Fibroblast of skin of left quadriceps (primary cell): ENCODE data around the gene RTL1.

Experiments
- DNase-seq, 2 experiments: peaks; one replicate each; pipeline ENCODE4 v3.0.0-alpha.2; 2013; ENCODE audit warnings: low read depth in 2 of 2

RTL1 gene

DNA sequence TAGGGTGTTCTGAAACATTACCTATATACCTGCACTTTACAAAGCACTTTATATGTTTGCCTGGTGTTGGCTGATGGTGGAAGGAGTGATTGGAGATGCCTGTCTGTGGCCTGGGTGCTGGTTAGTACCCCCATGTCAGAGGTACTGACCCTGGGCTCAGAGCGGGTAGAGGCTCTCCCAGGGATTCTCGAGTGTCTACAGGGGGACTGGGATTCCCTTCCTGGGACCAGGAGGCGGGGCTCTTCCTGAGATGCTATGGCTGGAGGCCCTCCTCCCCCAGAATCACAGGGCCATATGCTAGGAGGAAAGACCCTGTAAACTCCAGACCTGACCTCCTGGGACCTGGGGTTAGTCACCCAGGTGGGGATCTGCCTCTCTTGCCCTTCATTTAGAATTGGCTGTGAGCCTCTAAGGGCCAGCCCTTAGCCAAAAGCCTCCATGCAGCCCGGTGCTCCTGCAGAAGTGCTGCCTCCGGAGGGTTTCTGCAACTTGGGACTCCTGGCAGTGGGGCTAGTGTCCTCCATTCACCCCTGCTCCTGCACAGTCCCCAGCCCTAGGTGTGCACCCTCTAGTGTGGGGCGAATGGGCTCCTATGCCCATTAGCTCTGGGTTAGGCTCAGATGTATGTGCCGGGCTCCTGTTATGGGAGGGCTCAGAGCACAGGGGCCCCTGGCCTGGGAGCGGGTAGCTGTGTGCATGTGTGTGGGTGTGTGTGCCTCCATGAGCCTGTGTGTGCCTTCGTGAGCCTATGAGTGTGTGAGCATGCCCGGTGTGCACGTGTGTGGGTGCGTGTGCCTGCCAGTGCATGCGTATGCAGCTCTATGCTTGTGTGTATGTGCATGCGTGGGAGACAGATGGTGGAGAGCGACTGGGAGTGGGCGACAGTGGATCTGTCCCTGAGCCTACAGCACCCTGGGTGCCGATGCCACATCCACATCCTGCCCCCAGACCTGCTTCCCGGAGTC is 36.6 kb downstream of the RTL1 start:
- DNase-seq = no peak

DNA sequence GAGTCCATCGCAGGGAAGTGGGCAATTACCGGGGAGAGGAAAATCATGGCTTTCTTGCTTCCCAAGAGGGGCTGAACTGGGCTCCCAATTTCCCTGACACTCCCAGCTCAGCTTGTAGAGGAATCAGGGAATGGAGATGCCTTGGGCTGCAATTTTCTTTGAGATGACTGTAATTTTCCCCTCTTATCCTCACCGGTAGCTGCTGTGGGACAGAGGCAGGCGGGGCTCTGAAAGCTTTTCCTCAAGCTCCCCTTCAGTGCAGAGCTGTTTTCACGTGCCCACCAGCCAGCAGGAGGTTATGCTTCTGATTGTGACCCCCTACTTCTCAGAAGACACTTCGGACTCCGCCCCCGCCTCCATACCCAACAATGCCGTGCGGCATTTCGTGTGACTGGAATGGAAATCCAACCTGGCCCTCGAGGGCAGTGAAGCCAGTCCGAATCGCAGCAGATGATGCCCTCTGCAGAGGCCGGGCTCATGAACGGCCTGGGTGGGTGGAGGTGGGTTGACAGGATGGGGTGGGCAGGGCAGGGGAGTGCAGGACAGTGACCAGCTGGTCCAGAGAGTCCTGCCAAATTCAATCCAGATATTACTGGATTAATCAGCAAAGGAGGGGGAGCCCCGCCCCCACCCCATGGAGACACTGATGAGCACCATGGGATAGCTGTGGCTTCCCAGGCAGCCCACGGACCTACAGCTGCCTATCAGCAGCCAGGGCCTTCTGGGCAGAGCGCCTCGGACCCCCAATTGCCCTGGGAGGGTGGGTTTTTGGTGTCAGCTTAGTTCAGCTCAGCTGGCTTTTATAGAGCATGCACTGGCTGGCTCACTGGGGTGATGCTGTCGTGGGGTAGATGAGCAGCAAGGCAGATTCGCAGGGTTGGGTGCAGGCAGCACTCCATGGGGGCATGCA is 37.6 kb downstream of the RTL1 start:
- no peak for DNase-seq

DNA sequence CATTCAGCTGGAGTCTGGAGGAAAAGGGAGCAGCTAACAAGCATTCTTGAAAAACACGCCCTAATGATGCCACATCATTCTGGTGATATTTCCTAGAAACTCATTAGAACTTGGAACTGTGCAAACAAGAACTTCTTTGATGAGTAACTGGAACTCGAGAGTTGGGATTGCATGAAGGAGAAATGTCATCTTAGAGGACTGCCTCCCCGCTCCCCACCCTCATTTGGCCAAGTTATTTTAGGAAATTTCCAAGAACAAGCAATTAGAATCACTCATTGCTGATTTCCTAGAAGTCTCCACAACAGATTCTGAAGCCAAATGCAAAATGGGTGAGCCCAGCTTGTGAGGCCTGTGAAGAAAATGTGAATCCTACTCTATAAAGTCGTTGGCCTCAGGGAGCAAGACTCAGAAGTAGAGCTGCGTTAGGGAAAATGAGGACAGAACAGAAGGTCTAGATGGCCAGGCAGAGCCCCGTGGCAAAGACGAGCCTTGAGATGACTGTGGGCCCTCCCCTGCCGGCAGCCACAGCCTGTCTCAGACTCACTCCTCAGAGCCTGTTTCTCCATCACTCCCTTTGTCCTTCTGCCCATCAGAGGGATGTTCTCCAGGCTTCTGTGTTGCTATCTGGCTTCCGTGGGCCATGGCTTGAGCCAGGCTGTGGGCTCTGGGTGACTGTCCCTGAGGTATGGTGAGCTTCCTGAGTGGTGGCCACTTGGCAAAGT is 38.4 kb downstream of the RTL1 start:
- no peak for DNase-seq

DNA sequence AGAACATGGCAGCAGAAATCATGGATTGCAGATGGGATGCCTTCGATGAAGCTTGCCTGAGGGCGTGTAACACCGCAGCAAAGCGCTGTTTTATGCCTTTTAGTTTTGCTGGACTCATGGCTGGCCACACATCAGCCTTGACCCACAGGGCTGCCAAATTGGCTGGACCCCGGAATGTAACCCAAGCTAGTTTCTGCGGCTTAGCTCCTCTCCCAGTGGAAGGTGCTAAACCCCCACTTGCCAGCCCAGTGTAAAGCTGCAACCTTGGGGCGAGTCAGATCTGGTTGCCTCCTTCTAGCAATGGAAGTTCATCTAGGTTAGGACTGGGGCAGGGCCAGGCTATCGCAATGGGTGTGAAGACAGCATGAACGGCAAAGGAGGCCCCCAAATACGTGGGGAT is 39.3 kb downstream of the RTL1 start:
- DNase-seq = no peak

DNA sequence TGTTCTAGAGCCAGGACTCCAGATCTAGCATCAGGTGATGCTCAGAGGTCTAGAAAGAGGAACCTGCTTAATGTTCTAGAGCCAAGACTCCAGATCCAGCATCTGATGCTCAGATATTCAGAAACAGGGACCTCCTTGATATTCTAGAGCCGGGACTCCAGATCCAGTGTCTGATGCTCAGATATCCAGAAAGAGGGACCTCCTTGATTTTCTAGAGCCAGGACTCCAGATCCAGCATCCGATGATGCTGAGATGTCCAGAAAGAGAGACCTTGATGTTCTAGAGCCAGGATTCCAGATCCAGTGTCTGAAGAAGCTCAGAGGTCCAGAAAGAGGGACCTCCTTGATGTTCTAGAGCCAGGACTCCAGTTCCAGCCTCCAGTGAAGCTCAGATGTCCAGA is 40.7 kb downstream of the RTL1 start:
- DNase-seq = no peak

DNA sequence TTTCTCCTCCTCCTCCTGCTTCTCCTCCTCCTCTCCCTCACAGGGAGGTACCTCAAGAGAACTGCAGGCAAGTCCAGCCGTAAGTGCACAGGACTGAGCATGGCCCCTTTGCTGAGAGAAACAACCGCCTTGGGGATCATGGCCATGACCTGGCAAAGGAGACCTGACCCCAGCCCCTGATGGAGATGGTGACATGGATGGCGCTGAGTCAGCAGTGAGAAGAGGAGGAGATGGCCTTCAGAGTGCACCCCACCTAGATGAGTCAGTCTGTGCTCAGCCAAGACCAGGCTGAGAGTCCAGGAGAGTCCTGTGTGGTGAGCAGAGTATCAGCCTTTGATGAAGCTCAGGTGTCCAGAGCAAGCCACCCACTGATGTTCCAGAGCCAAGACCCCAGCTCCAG is 41.2 kb downstream of the RTL1 start:
- DNase-seq = no peak

DNA sequence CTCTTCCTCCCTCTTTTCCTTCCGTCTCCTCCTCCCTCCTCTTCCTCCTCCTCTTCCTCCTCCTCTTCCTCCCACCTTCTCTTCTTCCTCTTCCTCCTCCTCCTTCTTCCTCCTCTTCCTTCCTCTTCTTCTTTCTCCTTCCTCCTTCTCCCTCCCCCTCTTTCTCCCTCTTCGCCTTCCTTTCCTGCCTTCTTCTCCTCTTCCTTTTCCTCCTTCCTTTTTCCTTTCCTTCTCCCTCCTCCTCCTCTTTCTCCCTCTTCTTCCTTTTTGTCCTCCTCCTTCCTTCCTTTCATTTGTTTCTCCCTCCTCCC is 41.6 kb downstream of the RTL1 start:
- no peak for DNase-seq

DNA sequence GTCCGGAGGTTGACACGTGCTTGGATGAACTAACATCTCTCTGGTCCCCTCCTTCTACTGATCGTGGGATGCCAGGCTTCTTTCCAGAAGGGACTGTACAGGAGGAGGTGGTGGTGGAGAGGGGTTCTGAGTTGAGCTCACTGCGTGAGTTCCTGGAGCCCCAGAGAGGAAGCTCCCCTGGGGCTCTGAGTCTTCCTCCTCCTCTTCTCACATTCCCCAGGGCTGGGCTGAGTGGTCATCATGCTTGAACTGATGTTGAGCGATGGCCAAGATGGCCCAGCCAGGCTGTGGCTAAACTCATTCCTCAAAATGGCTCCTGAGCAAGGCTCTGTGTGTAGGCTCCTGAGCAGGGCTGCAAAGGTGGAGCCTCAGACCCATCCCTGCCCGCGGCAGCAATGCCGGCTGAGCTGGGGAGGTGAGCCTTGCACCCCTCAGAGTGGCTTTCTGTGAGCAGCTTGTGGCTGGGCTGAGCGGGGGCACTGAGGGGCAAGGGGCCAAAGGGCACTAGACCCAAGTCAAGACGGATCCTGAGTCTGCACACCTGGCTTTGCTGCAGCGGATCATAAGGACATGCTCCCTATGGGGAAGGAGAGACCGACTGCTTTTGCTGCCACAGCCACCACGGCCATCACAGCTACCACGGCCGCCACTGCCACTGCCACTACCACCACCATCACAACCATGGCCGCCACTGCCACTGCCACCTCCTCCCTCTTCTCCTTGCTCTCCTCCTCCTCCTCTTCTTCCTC is 42.2 kb downstream of the RTL1 start:
- DNase-seq = no peak

DNA sequence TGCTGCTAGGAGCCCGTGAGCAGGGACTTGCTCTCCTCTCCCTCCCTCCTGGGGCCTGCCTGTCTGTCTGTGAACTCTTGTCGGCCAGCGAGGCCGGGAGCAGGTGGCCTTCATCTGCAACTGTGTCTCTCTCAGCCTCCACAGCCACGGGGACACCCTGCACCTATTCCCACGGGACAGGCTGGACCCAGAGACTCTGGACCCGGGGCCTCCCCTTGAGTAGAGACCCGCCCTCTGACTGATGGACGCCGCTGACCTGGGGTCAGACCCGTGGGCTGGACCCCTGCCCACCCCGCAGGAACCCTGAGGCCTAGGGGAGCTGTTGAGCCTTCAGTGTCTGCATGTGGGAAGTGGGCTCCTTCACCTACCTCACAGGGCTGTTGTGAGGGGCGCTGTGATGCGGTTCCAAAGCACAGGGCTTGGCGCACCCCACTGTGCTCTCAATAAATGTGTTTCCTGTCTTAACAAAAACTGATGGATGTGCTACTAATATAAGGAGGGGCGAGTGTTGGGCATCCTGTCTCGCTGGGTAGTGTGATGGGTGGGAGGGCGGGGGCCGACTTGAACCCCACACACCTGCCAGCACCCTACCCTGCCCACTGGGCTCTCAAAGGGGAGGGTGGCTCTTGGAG is 42.9 kb downstream of the RTL1 start:
- no peak for DNase-seq

DNA sequence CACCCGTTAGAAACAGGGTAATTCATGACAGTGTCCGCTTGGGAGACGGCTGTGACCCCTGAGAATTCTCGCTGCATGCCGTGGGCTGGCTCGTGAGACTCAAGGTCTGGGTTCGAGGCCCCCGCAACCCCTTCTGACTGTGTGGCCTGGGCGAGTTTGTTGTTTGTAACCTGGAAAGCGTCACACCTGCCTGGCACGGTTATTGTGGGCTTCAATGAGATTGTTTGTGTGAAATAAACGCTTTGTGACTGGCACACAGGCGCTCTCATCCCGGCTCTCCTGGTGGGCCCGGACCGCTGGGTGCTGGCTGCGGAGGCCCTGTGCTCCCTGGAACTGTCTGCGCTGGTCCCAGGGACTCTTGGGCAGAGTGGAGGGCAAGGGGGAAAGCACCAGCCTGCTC is 43.7 kb downstream of the RTL1 start:
- no peak for DNase-seq

DNA sequence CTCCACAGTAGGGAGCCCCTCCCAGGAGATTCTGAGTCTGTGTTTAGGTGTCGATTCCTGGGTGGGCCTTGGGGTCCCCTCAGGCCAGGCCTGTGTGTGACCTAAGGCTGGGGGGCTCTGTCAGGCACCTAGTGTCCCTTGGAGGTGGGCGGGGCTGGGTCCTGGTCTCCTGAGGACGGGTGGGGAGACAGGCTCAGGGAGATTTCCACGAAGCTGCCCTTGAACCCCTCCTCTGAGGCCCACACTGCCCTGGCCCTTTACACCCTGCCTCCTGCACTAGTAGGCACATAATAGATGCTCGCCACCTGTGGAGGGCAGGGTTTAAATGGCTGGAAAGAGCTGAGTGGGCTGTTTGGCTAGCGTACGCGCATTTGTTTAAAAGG is 44.7 kb downstream of the RTL1 start:
- DNase-seq = no peak

DNA sequence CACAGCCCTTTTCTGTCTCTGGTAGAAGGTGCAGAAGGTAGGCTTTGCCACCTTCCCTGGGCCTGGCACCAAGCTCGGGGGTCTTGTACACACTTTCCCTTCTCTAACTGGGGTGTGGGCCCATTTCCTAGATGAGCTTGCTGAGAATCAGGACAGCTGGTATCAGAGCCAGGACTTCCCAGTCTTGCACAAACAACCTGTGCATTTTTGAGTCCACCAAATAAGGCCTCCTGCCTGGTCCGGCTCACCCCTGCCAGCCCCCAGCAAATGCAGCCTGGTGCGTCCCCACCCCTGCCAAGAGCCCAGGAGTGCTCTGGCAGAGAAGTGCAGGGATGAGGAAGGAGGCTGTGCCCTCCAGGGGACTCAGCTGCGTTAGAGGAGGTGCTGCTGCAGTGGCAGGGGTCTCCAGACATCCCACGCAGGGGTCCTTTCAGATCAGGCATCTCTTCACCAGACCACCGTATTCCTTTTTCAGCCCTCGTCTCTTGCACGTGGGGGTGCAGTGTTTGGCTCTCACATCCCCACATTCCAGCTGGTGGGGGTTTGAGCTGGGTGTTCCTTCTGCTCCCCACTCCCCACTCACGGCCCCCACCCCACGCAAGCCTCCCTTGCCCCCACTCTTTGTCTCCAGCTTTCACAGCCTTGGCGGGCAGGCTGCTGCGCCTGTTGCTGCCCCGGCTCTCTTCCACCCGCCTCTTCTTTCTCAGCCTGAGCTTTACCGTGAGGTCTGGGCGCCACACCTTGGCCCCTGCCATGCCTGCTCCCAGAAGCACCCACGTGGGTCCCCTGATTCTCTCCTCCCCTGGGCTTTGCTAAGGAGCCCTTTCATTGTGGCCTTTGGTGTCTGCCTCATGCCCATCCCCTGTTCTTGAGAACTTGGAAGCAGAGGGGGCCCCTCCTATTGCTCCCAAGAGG is 45.3 kb downstream of the RTL1 start:
- no peak for DNase-seq

DNA sequence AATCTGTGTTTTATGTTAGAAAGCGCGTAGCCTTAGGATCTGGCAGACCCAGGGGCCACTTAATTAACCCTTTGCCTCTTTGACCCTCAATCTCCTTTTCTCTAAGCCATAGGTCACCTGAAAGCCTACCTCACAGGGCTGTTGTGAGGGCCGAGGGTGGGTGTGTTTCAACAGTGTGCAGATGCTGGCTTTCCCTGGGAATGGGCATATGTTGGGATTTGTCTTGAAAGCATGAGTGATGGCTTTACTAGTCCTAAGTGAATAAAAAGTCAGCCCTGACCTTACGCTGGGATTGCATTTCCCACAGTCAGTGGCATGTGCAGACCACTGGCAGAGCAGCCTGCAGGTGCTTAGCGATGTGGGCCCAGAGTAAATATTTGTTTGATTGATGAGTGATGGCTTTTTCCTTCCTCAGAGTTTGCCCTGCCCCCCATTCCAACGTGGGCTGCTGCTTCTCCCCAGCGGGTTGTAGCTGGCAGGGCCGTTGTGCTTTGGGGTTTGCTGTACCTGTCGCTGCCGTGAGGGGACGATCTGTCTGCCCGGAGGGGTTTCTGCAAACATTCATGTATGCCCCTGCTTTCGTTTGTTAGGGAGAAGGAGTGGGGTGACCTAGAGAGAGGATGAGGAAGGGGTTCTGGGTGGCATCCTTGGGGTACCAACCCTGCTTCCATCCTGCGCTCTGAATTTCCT is 46.1 kb downstream of the RTL1 start:
- no peak for DNase-seq

DNA sequence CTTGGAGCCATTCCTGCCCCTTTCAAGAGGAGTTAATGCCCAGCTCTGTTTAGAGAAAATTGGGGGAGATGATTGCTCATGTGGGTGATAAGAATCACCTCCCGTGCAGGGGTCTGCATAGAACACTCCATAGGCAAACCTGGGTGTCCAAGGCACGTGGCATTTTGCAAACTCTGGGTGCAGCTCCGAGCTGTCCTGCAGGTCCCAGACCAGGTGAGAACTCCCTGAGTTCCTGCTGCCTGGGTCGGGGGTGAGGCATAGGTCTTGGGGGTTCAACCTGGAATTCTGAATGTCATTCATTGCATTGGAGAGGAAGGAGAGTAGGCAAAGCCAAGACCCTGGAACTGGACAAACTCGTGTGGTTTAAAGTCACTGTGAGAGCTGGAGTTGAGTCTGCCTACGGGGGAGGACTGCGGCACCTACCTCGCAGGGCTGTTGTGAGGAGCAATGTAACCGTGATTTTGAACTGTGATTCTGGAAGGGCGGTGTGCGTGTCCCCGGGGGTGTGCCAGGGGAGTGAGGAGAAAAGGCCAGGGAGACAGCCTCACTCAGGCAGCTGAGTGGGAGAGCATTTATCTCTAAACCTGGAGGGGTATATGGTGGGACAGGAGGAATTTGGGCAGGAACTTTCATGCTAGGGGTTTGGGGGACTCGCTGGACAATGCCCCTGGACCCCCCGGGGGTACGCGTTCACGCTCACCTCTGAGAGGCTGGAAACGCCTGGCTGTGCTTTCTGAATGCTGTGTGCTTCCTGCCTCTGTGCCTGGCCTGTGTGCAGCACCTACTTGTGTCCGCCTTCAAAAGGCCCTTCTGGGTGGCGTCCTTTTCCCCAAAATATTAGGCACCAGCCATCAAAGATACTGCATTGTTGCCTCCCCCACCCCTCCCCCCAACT is 47.2 kb downstream of the RTL1 start:
- no peak for DNase-seq

DNA sequence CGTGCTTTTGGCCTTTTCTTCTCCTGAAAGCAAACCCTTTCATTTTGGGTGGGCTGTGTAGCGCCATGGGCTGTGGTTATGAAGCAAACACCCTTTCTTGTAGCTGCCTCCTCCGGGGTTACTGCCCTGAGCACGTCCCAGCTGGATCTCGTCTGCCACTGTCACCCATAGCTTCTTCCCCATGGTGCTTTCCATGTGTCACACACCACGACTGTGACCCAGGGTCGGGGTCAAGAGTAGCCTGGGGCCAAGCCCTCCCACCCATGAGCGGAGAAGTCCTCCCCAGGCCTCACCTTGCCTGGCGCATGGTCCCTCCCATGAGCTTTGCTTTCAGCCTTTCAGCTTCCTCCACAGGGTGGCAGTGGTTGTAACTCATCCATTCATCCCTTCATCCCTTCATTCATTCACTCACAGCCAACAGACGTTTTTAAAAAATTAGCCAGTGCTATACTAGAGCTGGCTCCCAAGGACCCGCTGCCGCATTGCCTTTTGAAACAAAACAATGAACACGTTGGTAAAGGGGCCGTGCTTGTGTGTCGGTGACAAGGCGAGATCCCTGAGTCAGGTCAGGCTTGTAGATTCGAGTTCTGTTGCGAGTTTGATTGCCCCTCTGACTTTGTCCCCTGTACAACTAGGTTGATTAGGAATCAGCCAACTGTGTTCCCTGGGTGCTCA is 48.1 kb downstream of the RTL1 start:
- DNase-seq = no peak

DNA sequence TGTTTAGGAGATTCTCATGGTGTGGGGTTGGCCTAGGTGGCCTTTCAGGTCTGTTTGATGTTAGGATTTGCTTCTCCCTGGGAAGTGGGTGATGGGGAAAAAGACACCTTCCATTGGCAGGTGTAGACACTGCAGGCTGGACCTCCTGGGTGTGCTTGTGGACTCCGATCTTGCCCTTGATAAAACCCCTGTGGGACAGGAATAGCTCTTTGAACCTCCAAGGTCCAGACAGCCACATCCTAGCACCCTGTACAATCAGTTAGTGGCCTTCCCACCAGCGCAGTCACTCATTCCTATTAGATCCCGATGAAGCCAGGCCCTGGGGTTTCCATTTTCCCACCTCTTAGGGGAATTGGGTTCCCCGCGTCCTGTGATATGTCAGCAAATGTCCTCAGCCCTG is 49.1 kb downstream of the RTL1 start:
- DNase-seq = no peak

DNA sequence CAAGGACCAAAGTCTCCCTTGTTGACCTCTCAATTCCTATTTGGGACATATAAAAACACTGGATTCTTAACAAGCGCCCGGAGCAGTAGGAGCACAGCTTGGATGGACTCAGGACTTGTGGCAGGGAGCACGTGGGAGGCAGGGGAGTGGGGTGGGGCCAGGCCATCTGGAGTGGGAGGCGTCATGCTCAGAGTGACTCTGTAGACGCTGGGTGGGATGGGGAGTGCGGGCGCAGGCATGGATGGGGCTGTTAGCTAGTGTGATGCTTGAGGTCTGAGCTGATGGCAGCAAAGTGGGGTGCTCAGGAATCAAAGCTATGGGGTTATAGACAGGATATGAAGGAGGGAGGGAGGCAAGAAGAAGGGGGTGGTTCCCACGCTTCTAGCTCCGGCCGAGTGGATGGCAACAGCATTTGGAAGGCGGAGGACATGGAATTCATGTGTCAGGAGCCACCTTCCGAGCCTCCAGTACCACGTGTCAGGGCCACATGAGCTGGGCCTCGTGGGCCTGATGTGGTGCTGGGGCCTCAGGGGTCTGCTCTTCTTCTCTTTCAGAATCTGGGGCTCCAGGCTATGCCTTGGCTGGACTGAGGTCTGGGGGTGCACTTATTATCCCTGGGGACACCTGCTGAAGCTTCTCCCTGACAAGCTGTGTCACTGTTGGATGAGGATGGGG is 51.4 kb downstream of the RTL1 start:
- DNase-seq = no peak
